SKM-1 treated with dmso at 0.1 percent for 144 hours (cell line): ENCODE data around the gene TNIK.
"Not testable (repeated sequence)": the region's sequence is repeated elsewhere in the genome, so short reads cannot be mapped to it uniquely, and the experiment has no call there.

Experiments
- DNase-seq: peaks from one replicate; lab custom pipeline; 2025; ENCODE audit not compliant: unreplicated experiment; lab: John Stamatoyannopoulos, UW

TNIK gene

GRCh38 chr3:171262431-171262830 lies 197.8 kb downstream of the TNIK start:
- no peak for DNase-seq

GRCh38 chr3:171261487-171261886 lies 198.7 kb downstream of the TNIK start:
- DNase-seq = no peak

GRCh38 chr3:171260899-171261298 lies 199.3 kb downstream of the TNIK start:
- no peak for DNase-seq

- DNase-seq = no peak
Measured at GRCh38 chr3:171260466-171260865, 199.7 kb downstream of the TNIK start.

GRCh38 chr3:171258316-171258715 lies 201.9 kb downstream of the TNIK start:
- no peak for DNase-seq

- no peak for DNase-seq
Measured at GRCh38 chr3:171257251-171258203, 202.7 kb downstream of the TNIK start.

GRCh38 chr3:171256445-171257250 lies 203.6 kb downstream of the TNIK start:
- no peak for DNase-seq

- DNase-seq = no peak
Measured at GRCh38 chr3:171255236-171255806, 204.9 kb downstream of the TNIK start.

GRCh38 chr3:171254315-171254714 lies 205.9 kb downstream of the TNIK start:
- no peak for DNase-seq

GRCh38 chr3:171251835-171252234 lies 208.4 kb downstream of the TNIK start:
- DNase-seq = no peak

GRCh38 chr3:171250444-171250843 lies 209.8 kb downstream of the TNIK start:
- no peak for DNase-seq

- no peak for DNase-seq
Measured at GRCh38 chr3:171249245-171249644, 211.0 kb downstream of the TNIK start.

GRCh38 chr3:171248426-171249111 lies 211.6 kb downstream of the TNIK start:
- DNase-seq = no peak

- DNase-seq = no peak
Measured at GRCh38 chr3:171245796-171246765, 214.1 kb downstream of the TNIK start.

- no peak for DNase-seq
Measured at GRCh38 chr3:171242951-171243350, 217.3 kb downstream of the TNIK start.

- DNase-seq = peak; percentile 35
Measured at GRCh38 chr3:171242170-171242569, 218.0 kb downstream of the TNIK start.

GRCh38 chr3:171241655-171242054 lies 218.6 kb downstream of the TNIK start:
- not testable (repeated sequence) for DNase-seq

- DNase-seq = no peak
Measured at GRCh38 chr3:171240504-171240835, 219.7 kb downstream of the TNIK start.

- no peak for DNase-seq
Measured at GRCh38 chr3:171239757-171240503, 220.3 kb downstream of the TNIK start.
